Measurements from ENCODE around the gene L3HYPDH.
A peak's percentile ranks its signal among the peaks of the same experiment; 100 is the strongest.

The L3HYPDH gene

GRCh38 chr14:59481871-59482540 lies 2.2 kb downstream of the L3HYPDH start:
- peak overlapping the region; percentile 20; the same call in 1 of the 2 replicates for H3K27ac ChIP-seq
- POLR2A ChIA-PET (ENCODE audit: low non-redundant PET), result no interaction called here
- no peak for TF ChIP-seq CTCF (conservative IDR thresholded peaks at IDR 0.05; ENCODE audit: low read depth)
- CTCF ChIA-PET, result no interaction called here
- DNase-seq (ENCODE audit: low spot score), result peak; percentile 20

GRCh38 chr14:59481407-59481806 lies 2.8 kb downstream of the L3HYPDH start:
- ChIA-PET CTCF (no interaction called here), POLR2A (ENCODE audit: low non-redundant PET) (no interaction called here)
- no peak overlapping the region for H3K27ac ChIP-seq
- TF ChIP-seq CTCF (conservative IDR thresholded peaks at IDR 0.05; ENCODE audit: low read depth), result no peak
- DNase-seq (ENCODE audit: low spot score), result no peak

- POLR2A ChIA-PET (ENCODE audit: low non-redundant PET), result no interaction called here
- CTCF ChIA-PET, result interaction anchor here (1.0 kb wide), 1 partner anchor 97 kb away, joined by 4 read pairs; the partner anchor contains the start of gene CCDC175
- TF ChIP-seq CTCF (conservative IDR thresholded peaks at IDR 0.05; ENCODE audit: low read depth), result no peak
- H3K27ac ChIP-seq, result peak overlapping the region; percentile 27; the same call in 1 of the 2 replicates
- DNase-seq (ENCODE audit: low spot score), result no peak
Measured at GRCh38 chr14:59480166-59480565, 4.0 kb downstream of the L3HYPDH start.

GRCh38 chr14:59478540-59478939 lies 5.7 kb downstream of the L3HYPDH start:
- ChIA-PET POLR2A (ENCODE audit: low non-redundant PET) (no interaction called here), CTCF (interaction anchor here (0.6 to 1.0 kb wide), 2 partner anchors 29 to 122 kb away, joined by 3 read pairs; no protein-coding TSS in a partner anchor)
- H3K27ac ChIP-seq, result no peak overlapping the region
- TF ChIP-seq CTCF (conservative IDR thresholded peaks at IDR 0.05; ENCODE audit: low read depth), result no peak
- DNase-seq (ENCODE audit: low spot score), result no peak

- no peak overlapping the region for H3K27ac ChIP-seq
- CTCF ChIA-PET, result no interaction called here
- no peak for TF ChIP-seq CTCF (conservative IDR thresholded peaks at IDR 0.05; ENCODE audit: low read depth)
- POLR2A ChIA-PET (ENCODE audit: low non-redundant PET), result no interaction called here
- no peak for DNase-seq (ENCODE audit: low spot score)
Measured at GRCh38 chr14:59475709-59476108, 8.5 kb downstream of the L3HYPDH start.

GRCh38 chr14:59474172-59474571 lies 10.0 kb downstream of the L3HYPDH start:
- no peak for DNase-seq (ENCODE audit: low spot score)
- TF ChIP-seq CTCF (conservative IDR thresholded peaks at IDR 0.05; ENCODE audit: low read depth), result no peak
- H3K27ac ChIP-seq, result no peak overlapping the region
- CTCF ChIA-PET, result no interaction called here
- POLR2A ChIA-PET (ENCODE audit: low non-redundant PET), result no interaction called here
